IPS-20b (cell line): ENCODE measurements around the gene TRIM28.
"Not testable (repeated sequence)": the region's sequence is repeated elsewhere in the genome, so short reads cannot be mapped to it uniquely, and the experiment has no call there.

ENCODE experiments used
- H3K27ac ChIP-seq: one replicate; pipeline ENCODE4 v1.5.1; 2013; ENCODE audit warnings: low read length
- H3K27me3 ChIP-seq: 2 replicates; pipeline ENCODE4 v1.6.1; 2013; ENCODE audit warnings: mild to moderate bottlenecking, low read length, inconsistent platforms; ENCODE audit not compliant: insufficient read depth
- H3K36me3 ChIP-seq: 2 replicates; pipeline ENCODE4 v1.6.1; 2013; ENCODE audit warnings: low read depth, mild to moderate bottlenecking, inconsistent platforms, low read length, moderate library complexity; ENCODE audit not compliant: insufficient read depth
- H3K4me1 ChIP-seq: 2 replicates; pipeline ENCODE4 v1.6.1; 2013; ENCODE audit warnings: mild to moderate bottlenecking, control low read depth, inconsistent platforms, low read length, moderate library complexity; ENCODE audit not compliant: insufficient read depth
- H3K4me3 ChIP-seq: 2 replicates; pipeline ENCODE4 v1.5.1; 2013; ENCODE audit warnings: mild to moderate bottlenecking, low read length, inconsistent platforms
- H3K9ac ChIP-seq: 2 replicates; pipeline ENCODE4 v1.6.1; 2013; ENCODE audit warnings: low read depth, mild to moderate bottlenecking, inconsistent platforms, low read length, moderate library complexity
- H3K9me3 ChIP-seq: 2 replicates; pipeline ENCODE4 v1.6.1; 2013; ENCODE audit warnings: mild to moderate bottlenecking, low read depth, low read length, inconsistent platforms; ENCODE audit not compliant: insufficient read depth

Gene TRIM28

DNA sequence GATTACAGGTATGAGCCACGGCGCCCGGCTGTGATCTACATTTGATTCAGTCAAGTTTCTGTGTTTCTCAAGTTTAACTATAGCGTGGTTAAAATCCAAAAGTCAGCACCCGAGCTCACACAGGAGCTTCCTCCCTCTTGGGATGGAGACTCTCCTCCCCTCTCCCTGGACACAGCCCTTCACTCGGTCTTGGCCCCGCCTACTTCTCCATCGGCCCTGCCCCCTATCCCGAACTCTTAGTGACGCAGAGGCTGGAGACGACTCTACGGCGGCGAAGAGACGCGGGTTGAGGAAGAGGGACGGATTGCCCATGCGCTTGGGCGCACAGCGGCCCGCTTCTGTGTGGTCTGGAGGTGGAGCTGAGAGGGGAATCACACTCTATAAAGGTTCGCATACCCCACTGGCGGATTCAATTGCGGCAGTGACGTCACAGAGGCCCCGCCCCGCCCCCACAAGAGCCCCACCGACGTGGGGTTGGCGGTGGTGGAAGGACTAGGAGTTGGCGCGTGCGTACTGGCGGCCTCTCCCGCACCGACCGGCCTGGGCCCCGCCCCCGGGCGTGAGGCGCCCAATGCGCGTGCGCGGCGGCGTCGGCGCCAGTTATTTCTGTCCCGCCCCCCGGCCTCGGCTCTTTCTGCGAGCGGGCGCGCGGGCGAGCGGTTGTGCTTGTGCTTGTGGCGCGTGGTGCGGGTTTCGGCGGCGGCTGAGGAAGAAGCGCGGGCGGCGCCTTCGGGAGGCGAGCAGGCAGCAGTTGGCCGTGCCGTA lies at the start of gene TRIM28:
TSS of gene TRIM28 (plus strand) at position 239 of the 765 bp plus-strand sequence. CDS start 694 bp downstream, outside the sequence.
- H3K4me3 ChIP-seq = peak within 1 kb of the TSS; percentile 98
- H3K27ac ChIP-seq = peak within 1 kb of the TSS; percentile 68
- peak within 1 kb of the TSS; percentile 96 for H3K9ac ChIP-seq
- H3K27me3 ChIP-seq = peaks cover 33% of the 10 kb centered on the region
- H3K9me3 ChIP-seq = no peaks in the 10 kb centered on the region
- H3K36me3 ChIP-seq = peaks cover 41% of the 10 kb centered on the region
- H3K4me1 ChIP-seq = peaks cover 9% of the 10 kb centered on the region

DNA sequence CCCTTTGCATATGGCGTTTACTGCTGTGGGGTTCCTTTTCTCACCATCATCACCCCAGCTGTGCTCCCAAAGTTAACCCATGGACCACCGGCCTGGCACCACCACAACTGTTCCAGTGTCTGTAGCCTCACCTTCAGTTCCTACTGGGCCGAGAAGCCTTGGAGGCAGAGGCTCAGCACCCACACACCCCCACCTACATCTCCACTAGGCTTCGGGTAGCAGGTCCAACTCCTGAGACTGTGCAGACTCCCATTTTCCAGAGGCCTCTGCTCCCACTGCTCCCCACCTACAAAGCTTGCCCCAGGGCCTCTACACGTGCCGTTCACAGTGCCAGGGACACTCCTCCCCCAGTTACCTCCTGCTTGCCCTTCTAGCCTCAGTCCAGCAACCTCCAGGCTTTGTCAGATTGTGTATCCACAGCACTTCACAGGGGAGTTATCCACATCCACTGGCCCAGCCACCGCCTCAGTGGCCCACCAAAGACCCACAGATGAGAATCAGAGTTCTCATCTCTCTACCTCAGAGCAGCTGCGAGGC lies 46.2 kb upstream of the TRIM28 start:
- no peaks in the 10 kb centered on the region for H3K27me3 ChIP-seq
- no peak overlapping the region for H3K27ac ChIP-seq
- no peaks in the 10 kb centered on the region for H3K36me3 ChIP-seq
- no peaks in the 10 kb centered on the region for H3K9me3 ChIP-seq
- peaks cover 6% of the 10 kb centered on the region; the same call in 1 of the 2 replicates for H3K4me1 ChIP-seq
- no peak overlapping the region for H3K9ac ChIP-seq
- H3K4me3 ChIP-seq = no peak overlapping the region; the same call in 1 of the 2 replicates

DNA sequence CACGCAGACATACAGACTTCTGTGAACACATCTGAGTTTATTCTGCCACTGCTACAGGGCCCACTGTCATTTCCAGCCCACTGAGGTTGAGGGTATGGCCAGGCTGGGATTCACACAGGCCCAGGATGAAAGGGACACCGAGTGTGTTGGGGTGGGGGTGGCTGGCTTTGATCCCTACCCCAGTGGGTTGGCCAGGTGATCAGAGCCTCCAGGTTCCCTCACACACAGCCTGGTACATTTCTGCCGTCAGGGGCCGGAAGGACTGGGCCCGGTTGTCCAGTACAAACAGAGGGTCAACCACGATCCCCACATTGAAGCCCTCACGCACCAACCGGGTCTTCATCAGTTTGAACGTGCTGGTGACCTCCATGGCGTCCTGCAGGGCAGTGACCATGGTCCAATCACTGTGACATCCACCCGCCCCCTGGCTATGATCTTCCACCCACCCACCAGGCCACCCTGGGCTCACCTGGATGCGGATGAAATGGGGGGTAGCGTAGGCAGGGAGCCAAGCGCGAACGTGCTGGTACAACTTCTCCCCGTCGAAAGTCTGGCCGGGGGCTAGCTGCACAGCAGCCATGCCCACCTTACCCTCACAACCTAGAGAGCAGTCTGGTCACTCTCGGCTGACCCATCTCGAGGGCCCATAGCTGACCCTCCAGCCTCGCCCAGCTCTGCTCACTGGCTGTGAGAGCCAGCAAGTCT lies 45.4 kb upstream of the TRIM28 start:
- peak overlapping the region; percentile 97 for H3K4me3 ChIP-seq
- H3K27me3 ChIP-seq = no peaks in the 10 kb centered on the region
- H3K9me3 ChIP-seq = no peaks in the 10 kb centered on the region
- no peak overlapping the region for H3K27ac ChIP-seq
- H3K4me1 ChIP-seq = peaks cover 6% of the 10 kb centered on the region; the same call in 1 of the 2 replicates
- peak overlapping the region; percentile 71; the same call in 1 of the 2 replicates for H3K9ac ChIP-seq
- H3K36me3 ChIP-seq = no peaks in the 10 kb centered on the region

DNA sequence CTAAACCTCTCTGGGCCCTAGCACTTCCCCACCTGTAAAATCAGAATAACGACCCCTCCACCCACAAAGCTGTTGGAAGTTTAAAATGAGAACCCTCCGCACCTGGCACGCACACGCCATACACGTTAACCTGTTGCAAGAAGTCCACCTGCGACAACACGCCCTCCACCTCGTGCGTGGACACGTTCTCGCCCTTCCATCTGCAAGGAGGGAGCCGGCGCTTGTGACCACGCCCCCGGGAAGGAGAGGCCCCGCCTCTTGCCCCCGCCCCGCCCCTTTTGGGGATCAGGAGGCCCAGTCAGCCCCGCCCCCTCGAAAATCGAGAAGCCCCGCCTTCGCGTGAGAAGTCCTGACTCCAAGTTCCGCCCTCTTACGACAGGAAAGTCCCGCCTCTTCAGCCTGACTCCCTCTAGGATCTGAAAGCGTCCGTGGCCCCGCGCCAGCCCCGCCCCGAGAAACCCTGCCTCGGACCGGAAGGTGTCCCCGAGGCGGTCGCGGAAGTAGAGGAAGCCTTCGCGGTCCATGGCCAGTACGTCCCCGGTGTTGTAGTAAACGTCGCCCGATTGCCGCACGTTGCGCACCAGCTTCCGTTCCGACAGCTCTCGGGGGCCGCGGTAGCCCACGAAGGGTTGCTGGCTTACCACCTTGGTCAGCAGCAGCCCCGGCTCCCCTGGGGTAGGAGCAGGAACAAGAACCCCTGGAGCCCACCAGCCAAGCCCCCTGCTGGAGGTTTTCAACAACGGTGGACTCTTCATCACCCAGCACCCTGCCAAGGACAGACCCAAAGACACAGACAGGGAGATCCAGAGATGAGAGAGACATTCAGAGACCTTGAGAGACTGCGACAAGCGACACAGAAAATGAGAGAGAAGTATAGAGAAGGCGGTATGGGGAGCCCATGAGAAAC lies 44.6 kb upstream of the TRIM28 start:
- Histone ChIP-seq H3K9ac (peak overlapping the region; percentile 82), H3K27me3 (no peaks in the 10 kb centered on the region)

DNA sequence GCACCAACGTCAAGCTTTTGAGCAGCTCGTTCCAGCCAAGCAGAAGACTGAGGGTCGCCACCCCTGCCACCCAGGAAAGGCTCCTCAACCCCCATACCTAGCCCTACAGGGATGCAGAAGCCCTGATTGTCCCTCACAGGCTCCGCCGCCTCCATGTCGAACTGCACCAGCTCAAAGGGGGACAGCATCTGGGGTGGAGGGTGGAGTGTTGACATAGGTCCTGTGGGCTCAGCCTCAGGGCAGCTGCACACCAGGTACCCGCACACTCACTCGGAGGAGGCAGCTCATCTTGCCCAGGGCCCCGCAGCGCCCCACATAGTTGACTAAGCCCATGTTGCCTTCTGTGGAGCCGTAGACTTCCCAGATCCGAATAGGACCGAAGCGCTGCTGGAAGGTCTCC lies 43.6 kb upstream of the TRIM28 start:
- H3K4me3 ChIP-seq = peak overlapping the region; percentile 77
- H3K36me3 ChIP-seq = no peaks in the 10 kb centered on the region
- no peak overlapping the region for H3K27ac ChIP-seq
- no peaks in the 10 kb centered on the region for H3K27me3 ChIP-seq
- H3K9me3 ChIP-seq = no peaks in the 10 kb centered on the region
- peaks cover 6% of the 10 kb centered on the region; the same call in 1 of the 2 replicates for H3K4me1 ChIP-seq
- H3K9ac ChIP-seq = no peak overlapping the region

More for the DNA sequence above, 44.6 kb upstream of the TRIM28 start:
- H3K4me3 ChIP-seq = peak overlapping the region; percentile 97
- no peaks in the 10 kb centered on the region for H3K36me3 ChIP-seq
- H3K4me1 ChIP-seq = peaks cover 6% of the 10 kb centered on the region; the same call in 1 of the 2 replicates
- peak overlapping the region; percentile 78 for H3K27ac ChIP-seq
- no peaks in the 10 kb centered on the region for H3K9me3 ChIP-seq

DNA sequence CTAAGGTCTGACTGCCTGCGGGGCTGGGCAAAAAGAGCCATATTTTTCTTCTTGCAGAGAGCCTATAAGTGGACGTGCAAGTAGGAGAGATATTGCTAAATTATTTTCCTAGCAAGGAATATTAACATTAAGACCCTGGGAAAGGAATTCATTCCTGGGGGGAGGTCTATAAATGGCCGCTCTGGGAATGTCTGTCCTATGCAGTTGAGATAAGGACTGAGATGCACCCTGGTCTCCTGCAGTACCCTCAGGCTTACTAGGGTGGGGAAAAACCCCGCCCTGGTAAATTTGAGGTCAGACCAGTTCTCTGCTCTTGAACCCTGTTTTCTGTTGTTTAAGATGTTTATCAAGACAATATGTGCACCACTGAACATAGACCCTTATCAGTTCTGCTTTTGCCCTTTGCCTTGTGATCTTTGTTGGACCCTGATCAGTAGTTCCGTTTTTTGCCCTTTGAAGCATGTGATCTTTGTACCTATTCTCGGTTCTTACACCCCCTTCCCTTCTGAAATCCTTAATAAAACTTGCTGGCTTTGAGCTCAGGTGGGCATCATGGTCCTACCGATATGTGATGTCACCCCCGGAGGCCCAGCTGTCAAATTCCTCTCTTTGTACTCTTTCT lies 36.2 kb upstream of the TRIM28 start:
- not testable (repeated sequence) for H3K27me3 ChIP-seq, H3K9me3 ChIP-seq, H3K9ac ChIP-seq, H3K27ac ChIP-seq, H3K4me3 ChIP-seq, H3K36me3 ChIP-seq, H3K4me1 ChIP-seq

DNA sequence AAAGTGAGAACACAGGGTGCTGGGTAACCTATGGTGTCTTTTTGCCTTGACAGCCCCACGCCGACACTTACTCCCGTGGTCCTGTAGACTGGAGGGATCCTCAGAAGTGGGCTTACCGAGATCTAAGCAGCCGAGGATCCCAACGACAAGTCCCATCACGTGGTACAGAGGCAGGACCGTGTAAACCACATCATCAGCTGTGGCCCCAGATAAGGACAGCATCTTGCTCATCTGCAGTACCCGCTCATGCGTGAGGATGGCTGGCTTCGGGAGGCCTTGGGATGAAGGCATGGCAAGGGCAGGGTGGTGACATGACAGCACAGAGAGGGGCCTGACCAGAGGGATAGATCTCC lies 34.2 kb upstream of the TRIM28 start:
- Histone ChIP-seq H3K27me3 (no peaks in the 10 kb centered on the region), H3K27ac (no peak overlapping the region), H3K4me1 (peaks cover 4% of the 10 kb centered on the region; the same call in 1 of the 2 replicates), H3K9ac (no peak overlapping the region), H3K4me3 (no peak overlapping the region), H3K36me3 (no peaks in the 10 kb centered on the region), H3K9me3 (no peaks in the 10 kb centered on the region)

DNA sequence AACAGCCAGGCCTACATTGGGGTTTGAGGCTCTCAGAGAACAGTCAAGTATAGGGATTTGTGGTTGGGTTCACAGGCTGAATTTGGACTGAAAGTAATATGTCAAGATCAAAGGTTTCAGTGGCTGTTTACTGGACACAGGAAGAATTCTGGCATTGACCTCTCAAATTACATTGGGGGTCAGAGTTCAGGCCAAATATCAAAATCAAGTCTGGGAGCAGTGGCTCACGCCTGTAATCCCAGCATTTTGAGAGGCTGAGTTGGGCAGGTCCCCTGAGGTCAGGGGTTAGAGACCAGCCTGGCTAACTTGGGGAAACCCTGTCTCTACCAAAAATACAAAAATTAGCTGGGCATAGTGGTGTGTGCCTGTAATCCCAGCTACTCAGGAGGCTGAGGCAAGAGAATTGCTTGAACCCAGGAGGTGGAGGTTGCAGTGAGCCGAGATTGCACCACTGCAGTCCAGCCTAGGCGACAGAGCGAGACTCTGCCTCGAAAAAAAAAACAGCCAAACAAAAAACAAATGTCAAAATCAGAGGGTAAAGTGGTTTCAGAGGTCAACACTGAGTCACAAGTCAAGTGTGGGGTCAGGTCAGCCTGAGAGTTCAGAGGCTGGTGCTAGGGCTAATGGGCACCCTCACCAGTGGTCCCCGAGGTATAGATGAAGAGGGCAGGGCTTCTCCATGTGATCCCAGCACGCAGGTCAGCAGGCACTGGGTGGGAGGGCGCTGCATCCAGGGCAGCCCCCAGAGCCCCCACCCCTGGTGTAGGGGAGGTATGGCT lies 33.6 kb upstream of the TRIM28 start:
- H3K4me3 ChIP-seq = no peak overlapping the region
- H3K4me1 ChIP-seq = peaks cover 5% of the 10 kb centered on the region; the same call in 1 of the 2 replicates
- H3K27ac ChIP-seq = no peak overlapping the region

DNA sequence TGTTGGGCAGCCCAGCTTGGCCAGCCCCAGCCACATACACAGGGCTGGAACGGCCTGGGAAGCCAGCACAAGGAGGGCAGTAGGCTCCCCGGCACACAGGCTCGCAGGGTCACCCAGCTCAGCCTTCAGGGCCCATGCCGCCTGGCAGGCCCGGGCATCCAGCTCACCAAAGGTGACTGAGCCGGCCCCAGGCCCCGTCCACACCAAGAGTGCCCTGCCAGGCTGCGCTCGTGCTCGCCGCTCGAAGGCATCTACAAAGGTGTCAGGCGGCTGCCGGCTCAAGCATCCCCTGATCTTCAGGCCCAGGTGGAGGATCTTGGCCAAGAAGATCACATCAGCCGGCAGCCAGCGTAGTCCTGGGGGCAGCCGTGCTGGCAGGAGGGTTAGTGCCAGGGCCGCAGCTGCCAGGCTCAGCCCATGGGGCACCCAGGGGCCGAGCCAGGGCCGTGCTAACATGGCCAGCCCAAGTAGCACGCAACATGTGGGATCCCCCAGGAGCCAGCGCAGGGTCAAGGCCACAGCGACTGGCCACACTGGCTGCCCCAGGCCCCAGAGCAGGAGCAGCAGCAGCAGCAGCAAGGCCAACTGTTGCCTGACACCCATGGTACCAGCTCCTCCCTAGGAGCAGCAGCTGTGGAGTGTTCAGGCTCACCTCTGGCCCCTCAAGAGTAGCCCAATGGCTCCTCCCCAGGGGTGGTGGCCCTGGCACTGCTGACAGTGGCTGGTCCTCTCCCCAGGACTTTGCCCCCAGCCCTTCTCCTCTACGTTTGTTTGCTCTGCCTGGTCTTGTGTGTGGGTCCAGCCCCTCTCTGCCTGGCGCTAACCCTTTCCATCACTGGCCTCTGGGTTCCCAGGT lies 32.3 kb upstream of the TRIM28 start, which contains the start of gene SLC27A5:
TSS of gene SLC27A5 (minus strand) at position 640 of the 856 bp plus-strand sequence. CDS start at position 603, 37 bp downstream.
- no peaks in the 10 kb centered on the region for H3K27me3 ChIP-seq
- no peak within 1 kb of the TSS for H3K4me3 ChIP-seq
- H3K36me3 ChIP-seq = peaks cover under 1% of the 10 kb centered on the region; the same call in 1 of the 2 replicates
- no peak within 1 kb of the TSS for H3K27ac ChIP-seq
- no peaks in the 10 kb centered on the region for H3K9me3 ChIP-seq
- H3K9ac ChIP-seq = no peak within 1 kb of the TSS
- peaks cover 15% of the 10 kb centered on the region; the same call in 1 of the 2 replicates for H3K4me1 ChIP-seq

More for the DNA sequence above, 33.6 kb upstream of the TRIM28 start:
- no peaks in the 10 kb centered on the region for H3K27me3 ChIP-seq
- no peaks in the 10 kb centered on the region for H3K9me3 ChIP-seq
- H3K36me3 ChIP-seq = no peaks in the 10 kb centered on the region
- no peak overlapping the region for H3K9ac ChIP-seq
